Neural cell (in vitro differentiated cells): ENCODE data around the gene COL27A1. TPM values are rescaled to one million over a fixed set of nuclear protein-coding genes. Genes with fewer than 3 reads are reported as not detected.

Experiments
- H2AFZ ChIP-seq: fragments of 200-600, 300-800 bp; sonication (generic), shearing (Covaris generic); 2 replicates; pipeline ENCODE4 v1.6.0; 2014; ENCODE audit warnings: low read depth, mild to moderate bottlenecking, antibody characterized with exemption, low read length, moderate library complexity
- H3F3A ChIP-seq: fragments of 200-600 bp; shearing (Covaris generic); 2 replicates; pipeline ENCODE4 v1.6.1; 2016; ENCODE audit warnings: mild to moderate bottlenecking, moderate library complexity, mixed read lengths, antibody characterized with exemption, low read length; ENCODE audit not compliant: insufficient read depth, poor library complexity, severe bottlenecking
- H3K27ac ChIP-seq: fragments of 200-600, 300-800 bp; sonication (generic), shearing (Covaris generic); 2 replicates; pipeline ENCODE4 v1.5.1; 2014; ENCODE audit warnings: mild to moderate bottlenecking, low read length, moderate library complexity
- H3K27me3 ChIP-seq: fragments of 300-800, 200-600 bp; sonication (generic), shearing (Covaris generic); 2 replicates; pipeline ENCODE4 v1.6.0; 2014; ENCODE audit warnings: mild to moderate bottlenecking, low read depth, low read length, moderate library complexity; ENCODE audit not compliant: insufficient read depth
- H3K36me3 ChIP-seq: fragments of 300-800, 200-600 bp; sonication (generic), shearing (Covaris generic); 2 replicates; pipeline ENCODE4 v1.5.1; 2014; ENCODE audit warnings: mild to moderate bottlenecking, antibody characterized with exemption, low read length, moderate library complexity; ENCODE audit not compliant: insufficient read depth
- H3K4me2 ChIP-seq: fragments of 300-800, 200-600 bp; sonication (generic), shearing (Covaris generic); 2 replicates; pipeline ENCODE4 v1.6.0; 2014; ENCODE audit warnings: mild to moderate bottlenecking, low read length
- H3K4me3 ChIP-seq: fragments of 300-800, 200-600 bp; sonication (generic), shearing (Covaris generic); 2 replicates; pipeline ENCODE4 v1.5.1; 2014; ENCODE audit warnings: mild to moderate bottlenecking, low read length, moderate library complexity
- H3K79me2 ChIP-seq: fragments of 200-600 bp; shearing (Covaris generic); replicated peaks from 2 replicates; pipeline ENCODE4 v1.6.0; 2014; ENCODE audit warnings: mild to moderate bottlenecking, low read length, moderate library complexity; ENCODE audit not compliant: insufficient read depth
- H3K9ac ChIP-seq: fragments of 300-800, 200-600 bp; sonication (generic), shearing (Covaris generic); 2 replicates; pipeline ENCODE4 v1.6.1; 2016; ENCODE audit warnings: mild to moderate bottlenecking, low read length, mixed read lengths
- H3K9me2 ChIP-seq: fragments of 200-600 bp; shearing (Covaris generic); 2 replicates; pipeline ENCODE4 v1.6.1; 2016; ENCODE audit warnings: mild to moderate bottlenecking, low read length, mixed read lengths; ENCODE audit not compliant: insufficient read depth
- H3K9me3 ChIP-seq: fragments of 200-600, 300-800 bp; sonication (generic), shearing (Covaris generic); 2 replicates; pipeline ENCODE4 v1.6.1; 2016; ENCODE audit warnings: mild to moderate bottlenecking, mixed run types, low read length, moderate library complexity, mixed read lengths
- H4K20me1 ChIP-seq: fragments of 200-600 bp; shearing (Covaris generic); 2 replicates; pipeline ENCODE4 v1.6.1; 2016; ENCODE audit warnings: mild to moderate bottlenecking, mixed run types; ENCODE audit not compliant: insufficient read depth
- CTCF ChIP-seq: fragments of 450-650 bp; IDR thresholded peaks from 2 replicates; pipeline ENCODE4 v1.5.1; 2014; ENCODE audit warnings: antibody characterized with exemption, mild to moderate bottlenecking, moderate library complexity; ENCODE audit not compliant: poor library complexity, severe bottlenecking
- EP300 ChIP-seq: fragments of 450-650 bp; conservative IDR thresholded peaks from 2 replicates; pipeline ENCODE4 v1.6.1; 2014; ENCODE audit warnings: antibody characterized with exemption, mild to moderate bottlenecking, moderate library complexity; ENCODE audit not compliant: poor library complexity, severe bottlenecking
- EZH2 ChIP-seq: fragments of 200-600, 300-800 bp; shearing (Covaris generic), sonication (generic); IDR thresholded peaks from 2 replicates; pipeline ENCODE4 v1.6.1; 2014; ENCODE audit warnings: antibody characterized with exemption, low read length, borderline replicate concordance, mild to moderate bottlenecking; ENCODE audit not compliant: insufficient read depth, poor library complexity, severe bottlenecking
- MXI1 ChIP-seq: fragments of 450-650 bp; conservative IDR thresholded peaks from 2 replicates; pipeline ENCODE4 v1.6.1; 2014; ENCODE audit warnings: antibody characterized with exemption, mild to moderate bottlenecking; ENCODE audit not compliant: poor library complexity, severe bottlenecking
- POLR2AphosphoS5 ChIP-seq: IDR thresholded peaks from 2 replicates; pipeline ENCODE4 v1.6.1; 2012
- RAD21 ChIP-seq: fragments of 450-650 bp; conservative IDR thresholded peaks from 2 replicates; pipeline ENCODE4 v1.6.1; 2014; ENCODE audit warnings: antibody characterized with exemption, mild to moderate bottlenecking, moderate library complexity
- REST ChIP-seq: IDR thresholded peaks from 2 replicates; pipeline ENCODE4 v1.6.1; 2012; ENCODE audit warnings: borderline replicate concordance
- SMC3 ChIP-seq: fragments of 450-650 bp; conservative IDR thresholded peaks from 2 replicates; pipeline ENCODE4 v1.6.1; 2014; ENCODE audit warnings: antibody characterized with exemption, mild to moderate bottlenecking, moderate library complexity; ENCODE audit not compliant: poor library complexity
- TAF1 ChIP-seq: IDR thresholded peaks from 2 replicates; pipeline ENCODE4 v1.6.1; 2012; ENCODE audit warnings: low read depth
- polyA plus RNA-seq: library from polyadenylated mRNA; depleted of rRNA; stranded (reverse); fragments of >200 nt; gene quantifications from 2 replicates; pipeline ENCODE4 v1.2.3, GENCODE V29; 2014

The COL27A1 gene
- polyA plus RNA-seq, 1 donor from 2014 or later = 0.25 TPM

GRCh38 chr9:114357911-114358328 is 202.6 kb downstream of the COL27A1 start:
- Histone ChIP-seq H3K27me3 (no peaks in the 10 kb centered on the region), H3K9me3 (no peaks in the 10 kb centered on the region), H2AFZ (no peak overlapping the region)

GRCh38 chr9:114359801-114360200 is 204.5 kb downstream of the COL27A1 start:
- Histone ChIP-seq H3K4me2 (no peak overlapping the region), H3K4me3 (no peak overlapping the region), H3K36me3 (no peaks in the 10 kb centered on the region), H3K79me2 (no peaks in the 10 kb centered on the region), H3K9me2 (no peaks in the 10 kb centered on the region), H4K20me1 (no peaks in the 10 kb centered on the region), H3K27me3 (no peaks in the 10 kb centered on the region), H3K9me3 (no peaks in the 10 kb centered on the region), H2AFZ (no peak overlapping the region), H3K27ac (no peak overlapping the region), H3F3A (no peaks in the 10 kb centered on the region), H3K9ac (no peak overlapping the region)
- TF ChIP-seq EZH2 = no peak
- TF ChIP-seq CTCF = no peak
- TF ChIP-seq RAD21 = no peak
- no peak for TF ChIP-seq REST
- TF ChIP-seq MXI1 = no peak
- no peak for TF ChIP-seq TAF1

More at GRCh38 chr9:114357911-114358328, 202.6 kb downstream of the COL27A1 start:
- no peaks in the 10 kb centered on the region for H4K20me1 ChIP-seq
- H3K9ac ChIP-seq = no peak overlapping the region
- no peak overlapping the region for H3K4me3 ChIP-seq
- no peaks in the 10 kb centered on the region for H3F3A ChIP-seq
- TF ChIP-seq CTCF = no peak
- TF ChIP-seq POLR2AphosphoS5 = no peak
- no peak for TF ChIP-seq RAD21
- no peak for TF ChIP-seq SMC3
- TF ChIP-seq REST = no peak
- no peak for TF ChIP-seq EP300
- no peak for TF ChIP-seq MXI1
- TF ChIP-seq EZH2 = no peak
- no peak for TF ChIP-seq TAF1
- H3K4me2 ChIP-seq = no peak overlapping the region
- no peaks in the 10 kb centered on the region for H3K36me3 ChIP-seq
- no peak overlapping the region for H3K27ac ChIP-seq
- H3K79me2 ChIP-seq = no peaks in the 10 kb centered on the region
- no peaks in the 10 kb centered on the region for H3K9me2 ChIP-seq
